Endometrial microvascular endothelial cells (primary cell): ENCODE results near the gene NRDE2. TPM values are rescaled to one million over a fixed set of nuclear protein-coding genes. Genes with fewer than 3 reads are reported as not detected.

ENCODE experiments used
- in situ Hi-C: cut with HindIII; loops from 2 replicates; pipeline ENCODE4 v1.10.0; 2017; ENCODE audit warnings: low sequenced_read_pairs, low pct_unique_long_range_greater_than_20kb; ENCODE audit errors: inconsistent ontology term
- total RNA-seq: library from RNA; depleted of rRNA; stranded (reverse); fragments of >200 nt; gene quantifications from one replicate; pipeline ENCODE4 v1.2.3, GENCODE V29; 2015; ENCODE audit errors: inconsistent ontology term

Gene NRDE2
- total RNA-seq, 1 donor from 2014 or later, result 7.5 TPM

GRCh38 chr14:90302529-90303303, 29.0 kb downstream of the NRDE2 start:
- in situ Hi-C loops, result no loop called here

GRCh38 chr14:90301668-90302090, 30.1 kb downstream of the NRDE2 start:
- in situ Hi-C loops, result no loop called here

- in situ Hi-C loops, result no loop called here
These were observed 30.6 kb downstream of the NRDE2 start for GRCh38 chr14:90301122-90301521.

- in situ Hi-C loops, result no loop called here
These were observed 31.1 kb downstream of the NRDE2 start for GRCh38 chr14:90300611-90301047.

- in situ Hi-C loops, result no loop called here
These were observed 32.3 kb downstream of the NRDE2 start for GRCh38 chr14:90299408-90299807.

- in situ Hi-C loops, result no loop called here
These were observed 33.7 kb downstream of the NRDE2 start for GRCh38 chr14:90297876-90298629.

- in situ Hi-C loops, result no loop called here
These were observed 35.1 kb downstream of the NRDE2 start for GRCh38 chr14:90296641-90297040.

GRCh38 chr14:90295870-90296516, 35.7 kb downstream of the NRDE2 start:
- in situ Hi-C loops, result no loop called here

GRCh38 chr14:90294872-90295271, 36.9 kb downstream of the NRDE2 start:
- in situ Hi-C loops, result no loop called here

- in situ Hi-C loops, result no loop called here
These were observed 37.7 kb downstream of the NRDE2 start for GRCh38 chr14:90293766-90294730.

- in situ Hi-C loops, result no loop called here
These were observed 40.0 kb downstream of the NRDE2 start for GRCh38 chr14:90291699-90292098.

- in situ Hi-C loops, result no loop called here
These were observed 41.3 kb downstream of the NRDE2 start for GRCh38 chr14:90290337-90291011.

- in situ Hi-C loops, result no loop called here
These were observed 42.9 kb downstream of the NRDE2 start for GRCh38 chr14:90288651-90289355.

- in situ Hi-C loops, result no loop called here
These were observed 44.0 kb downstream of the NRDE2 start for GRCh38 chr14:90287791-90288190.

GRCh38 chr14:90281756-90282155, 50.0 kb downstream of the NRDE2 start:
- in situ Hi-C loops, result no loop called here

- in situ Hi-C loops, result no loop called here
These were observed 50.5 kb downstream of the NRDE2 start for GRCh38 chr14:90281261-90281660.

- in situ Hi-C loops, result no loop called here
These were observed 51.6 kb downstream of the NRDE2 start for GRCh38 chr14:90280096-90280495.
